ENCODE data around the gene SH3PXD2A.
"Not testable (repeated sequence)": the region's sequence is repeated elsewhere in the genome, so short reads cannot be mapped to it uniquely, and the experiment has no call there.

The SH3PXD2A gene

GRCh38 chr10:103828587-103829197, 26.7 kb downstream of the SH3PXD2A start:
- DNase-seq: no peak

- no peak for DNase-seq
Measured at GRCh38 chr10:103828107-103828506, 27.3 kb downstream of the SH3PXD2A start.

GRCh38 chr10:103826885-103827284, 28.5 kb downstream of the SH3PXD2A start:
- DNase-seq: no peak

GRCh38 chr10:103824281-103824680, 31.1 kb downstream of the SH3PXD2A start:
- no peak for DNase-seq

GRCh38 chr10:103823706-103824272, 31.6 kb downstream of the SH3PXD2A start:
- DNase-seq: no peak

- no peak for DNase-seq
Measured at GRCh38 chr10:103822800-103823199, 32.6 kb downstream of the SH3PXD2A start.

- DNase-seq: no peak
Measured at GRCh38 chr10:103822107-103822716, 33.2 kb downstream of the SH3PXD2A start.

- no peak for DNase-seq
Measured at GRCh38 chr10:103820101-103821062, 35.0 kb downstream of the SH3PXD2A start.

- DNase-seq: no peak
Measured at GRCh38 chr10:103819493-103819892, 35.9 kb downstream of the SH3PXD2A start.

- DNase-seq: no peak
Measured at GRCh38 chr10:103818765-103819374, 36.5 kb downstream of the SH3PXD2A start.

- DNase-seq: no peak
Measured at GRCh38 chr10:103818105-103818504, 37.3 kb downstream of the SH3PXD2A start.

- no peak for DNase-seq
Measured at GRCh38 chr10:103816431-103816830, 38.9 kb downstream of the SH3PXD2A start.

GRCh38 chr10:103814626-103815370, 40.6 kb downstream of the SH3PXD2A start:
- DNase-seq: no peak

GRCh38 chr10:103814105-103814504, 41.3 kb downstream of the SH3PXD2A start:
- DNase-seq: no peak

GRCh38 chr10:103813312-103813711, 42.1 kb downstream of the SH3PXD2A start:
- DNase-seq: not testable (repeated sequence)

- DNase-seq: no peak
Measured at GRCh38 chr10:103812432-103812831, 42.9 kb downstream of the SH3PXD2A start.

- DNase-seq: no peak
Measured at GRCh38 chr10:103812004-103812403, 43.4 kb downstream of the SH3PXD2A start.

GRCh38 chr10:103811463-103811862, 43.9 kb downstream of the SH3PXD2A start:
- DNase-seq: no peak

- DNase-seq: no peak
Measured at GRCh38 chr10:103808780-103809179, 46.6 kb downstream of the SH3PXD2A start.

GRCh38 chr10:103807996-103808395, 47.4 kb downstream of the SH3PXD2A start:
- DNase-seq: no peak

- no peak for DNase-seq
Measured at GRCh38 chr10:103806395-103807187, 48.8 kb downstream of the SH3PXD2A start.
